ENCODE data around the gene TBL1X.

DNA sequence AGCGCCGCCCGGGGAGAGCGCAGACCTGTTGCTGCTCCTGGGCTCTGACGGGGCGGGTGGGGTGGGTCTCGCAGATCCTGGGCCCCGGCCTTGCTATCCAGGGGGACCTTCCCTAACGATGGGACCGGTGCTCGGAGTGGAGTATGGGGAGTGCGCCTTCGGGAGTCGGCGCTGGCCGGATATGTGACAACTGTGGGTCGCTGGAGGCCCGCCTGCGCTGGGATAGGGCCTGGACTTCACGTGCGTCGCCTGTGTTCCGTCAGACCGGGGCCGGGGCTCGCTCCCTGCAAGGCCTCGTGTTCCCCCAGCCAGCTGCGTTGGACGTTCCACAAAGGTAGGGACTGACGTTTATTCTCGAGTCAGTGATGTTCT is 1.3 kb downstream of the TBL1X start:
- no peak for TF ChIP-seq POLR2A (IDR thresholded peaks at IDR 0.05)
- TF ChIP-seq CTCF (IDR thresholded peaks at IDR 0.05): no peak
- TF ChIP-seq EP300 (IDR thresholded peaks at IDR 0.05): no peak
- TF ChIP-seq POLR2AphosphoS5 (IDR thresholded peaks at IDR 0.05): peak; percentile 6
